Central memory CD8-positive, alpha-beta T cell (primary cell): ENCODE measurements around the gene ZNF746.

Experiments
- ATAC-seq: fragments of 150-1000 bp; cut with Tn5 transposase; replicated peaks from 2 replicates; pipeline ENCODE4 v1.10.0; 2022; ENCODE audit warnings: mild to moderate bottlenecking, moderate FRiP score, moderate number of reproducible peaks; ENCODE audit not compliant: poor library complexity, severe bottlenecking; ENCODE audit errors: extremely low read depth
- DNase-seq, 2 donors: peaks; one replicate each; pipeline ENCODE4 v3.0.0; 2021; ENCODE audit warnings: low spot score in 2 of 2
- H3K27ac Mint-ChIP-seq: one replicate; pipeline ENCODE4 v1.8.0; 2022; ENCODE audit warnings: low read depth, mild to moderate bottlenecking, moderate library complexity, mixed read lengths
- H3K27me3 Mint-ChIP-seq: one replicate; pipeline ENCODE4 v1.8.0; 2022; ENCODE audit warnings: mixed read lengths
- H3K36me3 Mint-ChIP-seq: one replicate; pipeline ENCODE4 v1.8.0; 2022; ENCODE audit warnings: mild to moderate bottlenecking, moderate library complexity, mixed read lengths; ENCODE audit not compliant: insufficient read depth
- H3K4me1 Mint-ChIP-seq: one replicate; pipeline ENCODE4 v1.8.0; 2022; ENCODE audit warnings: mixed read lengths
- H3K4me3 Mint-ChIP-seq: one replicate; pipeline ENCODE4 v1.8.0; 2022; ENCODE audit warnings: mild to moderate bottlenecking, moderate library complexity, mixed read lengths
- H3K9me3 Mint-ChIP-seq: one replicate; pipeline ENCODE4 v1.8.0; 2022; ENCODE audit warnings: mixed read lengths

ZNF746 gene

DNA sequence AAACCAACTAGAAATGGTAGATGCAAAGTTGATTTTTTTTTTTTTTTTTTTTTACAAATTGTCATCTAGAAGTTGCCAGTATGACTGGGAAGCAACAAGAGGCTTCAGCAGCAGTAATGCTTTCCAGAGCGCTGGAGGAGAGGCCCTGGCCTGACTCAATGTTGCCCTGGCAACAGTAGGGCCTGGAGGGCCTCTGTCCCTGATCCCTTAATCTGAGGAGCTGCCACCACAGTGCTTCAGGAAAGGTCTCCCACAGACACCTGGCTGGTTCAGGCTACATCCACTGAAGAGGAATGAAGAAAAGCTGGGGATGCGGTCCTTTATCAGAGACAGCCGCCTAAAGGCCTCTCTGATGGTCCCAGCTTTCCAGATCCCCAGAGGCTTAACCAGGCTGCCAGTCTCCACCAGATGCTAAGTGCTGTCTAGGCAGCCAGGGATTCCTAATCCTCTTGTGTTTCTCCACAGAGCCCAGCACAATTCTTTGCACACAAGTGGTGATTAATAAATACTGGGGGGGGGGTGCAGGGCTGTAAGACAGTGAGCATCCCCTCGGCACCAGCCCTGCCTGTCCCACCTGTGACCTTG is 70.4 kb downstream of the ZNF746 start:
- H3K4me3 Mint-ChIP-seq: no peak overlapping the region
- ATAC-seq (no peak), DNase-seq (no peak)
- H3K36me3 Mint-ChIP-seq: peaks cover 12% of the 10 kb centered on the region
- no peaks in the 10 kb centered on the region for H3K9me3 Mint-ChIP-seq
- no peak overlapping the region for H3K27ac Mint-ChIP-seq
- peaks cover 11% of the 10 kb centered on the region for H3K4me1 Mint-ChIP-seq
- no peaks in the 10 kb centered on the region for H3K27me3 Mint-ChIP-seq

DNA sequence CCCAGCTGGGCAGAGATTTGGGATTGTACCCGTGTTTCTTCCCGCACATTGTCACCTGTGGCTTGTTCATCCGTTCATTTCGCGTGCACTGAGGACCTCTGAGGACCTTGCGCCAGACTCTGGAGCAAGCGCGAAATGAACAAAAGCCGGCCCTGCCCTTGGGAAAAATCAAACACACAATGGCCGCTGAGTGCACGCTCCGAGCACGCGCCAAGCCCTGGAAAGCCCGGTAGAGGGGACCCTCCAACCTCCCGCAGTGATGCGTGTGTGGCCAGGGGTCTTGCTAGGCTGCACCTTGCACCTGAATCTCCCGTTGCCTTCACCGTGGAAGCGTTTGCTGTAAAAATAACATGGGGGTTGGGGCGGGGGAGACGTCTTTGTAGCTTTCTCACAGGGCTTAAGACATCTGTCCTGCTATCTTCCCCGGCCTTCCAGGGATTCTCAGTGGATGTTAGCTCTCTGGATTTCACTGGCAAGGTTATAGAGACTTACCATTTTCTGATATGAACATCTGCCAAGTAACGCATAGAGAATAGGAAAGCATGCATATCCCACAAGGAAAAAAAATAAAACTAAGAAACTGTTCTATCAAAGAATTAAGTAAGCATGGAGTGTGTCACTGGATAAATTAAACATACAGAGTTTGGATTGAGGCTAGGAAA is 74.0 kb downstream of the ZNF746 start:
- DNase-seq (no peak), ATAC-seq (no peak)
- no peaks in the 10 kb centered on the region for H3K27me3 Mint-ChIP-seq
- H3K9me3 Mint-ChIP-seq: no peaks in the 10 kb centered on the region
- no peaks in the 10 kb centered on the region for H3K4me1 Mint-ChIP-seq
- H3K4me3 Mint-ChIP-seq: peak overlapping the region; percentile 25
- H3K36me3 Mint-ChIP-seq: peaks cover 3% of the 10 kb centered on the region
- no peak overlapping the region for H3K27ac Mint-ChIP-seq

DNA sequence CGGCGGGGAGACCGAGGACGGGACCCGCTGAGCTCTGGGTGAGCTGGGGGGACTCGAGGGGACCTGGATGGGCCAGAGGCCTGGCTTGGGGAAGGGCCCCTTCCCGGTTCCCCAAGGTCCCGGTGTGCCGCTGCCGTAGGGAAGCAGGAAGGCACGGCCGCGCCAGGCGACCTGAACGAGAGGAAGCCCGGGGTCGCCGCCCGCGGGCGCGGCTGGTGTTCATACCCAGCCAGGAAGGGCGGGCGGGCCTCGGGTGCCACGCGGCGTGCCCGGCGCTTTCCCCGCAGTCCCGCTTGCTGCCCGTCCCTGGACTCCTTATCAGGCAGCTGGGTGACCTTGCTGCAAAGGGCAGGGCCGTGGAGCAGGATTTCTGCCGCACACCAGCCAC is 74.7 kb downstream of the ZNF746 start:
- Mint-ChIP-seq H3K27me3 (no peaks in the 10 kb centered on the region), H3K27ac (no peak overlapping the region)
- DNase-seq: no peak

More for the DNA sequence above, 74.7 kb downstream of the ZNF746 start:
- peak overlapping the region; percentile 70 for H3K4me3 Mint-ChIP-seq
- peaks cover 3% of the 10 kb centered on the region for H3K36me3 Mint-ChIP-seq
- H3K9me3 Mint-ChIP-seq: no peaks in the 10 kb centered on the region
- no peak for ATAC-seq
- H3K4me1 Mint-ChIP-seq: no peaks in the 10 kb centered on the region
